SK-N-MC (cell line): Measurements from ENCODE around the gene PLCZ1.

Experiments
- EZH2 ChIP-seq: fragments of 200-600 bp; sonication (generic); IDR thresholded peaks from one replicate; pipeline ENCODE4 v1.6.1; 2017; ENCODE audit warnings: antibody characterized with exemption
- FOXP2 ChIP-seq: optimal IDR thresholded peaks from 2 replicates; pipeline ENCODE3; 2011; ENCODE audit warnings: mild to moderate bottlenecking, moderate library complexity; ENCODE audit not compliant: insufficient read depth; ENCODE audit errors: extremely low read length, control extremely low read depth
- POLR2AphosphoS5 ChIP-seq: IDR thresholded peaks from 2 replicates; pipeline ENCODE4 v1.6.1; 2012; ENCODE audit warnings: mild to moderate bottlenecking, low read depth, low read length, borderline replicate concordance

DNA sequence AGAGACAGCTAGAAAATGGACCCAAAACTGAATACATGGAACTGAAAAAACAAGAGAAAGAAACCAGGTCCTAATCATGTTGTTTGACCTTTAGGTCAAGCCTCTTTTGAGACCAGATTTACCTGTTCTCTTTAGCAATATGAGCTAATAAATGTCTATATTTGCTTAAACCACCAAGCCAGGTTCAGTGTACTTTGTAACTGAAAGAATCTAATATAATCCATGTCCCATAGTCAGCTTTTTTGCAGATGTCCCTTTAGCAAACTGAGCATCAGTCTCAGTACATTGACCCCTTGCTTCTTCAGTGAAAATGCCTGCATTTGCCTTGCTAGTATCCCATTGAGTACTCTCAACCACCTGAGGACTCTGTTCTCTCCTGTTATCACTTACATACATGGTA is 61.7 kb downstream of the PLCZ1 start:
- TF ChIP-seq EZH2 (no peak), POLR2AphosphoS5 (no peak), FOXP2 (no peak)
